Measurements from ENCODE around the gene SLC46A1. TPM values are rescaled to one million over a fixed set of nuclear protein-coding genes. Genes with fewer than 3 reads are reported as not detected.

SLC46A1 gene
- total RNA-seq (2021; fragmentation: NEBNext Ultra II Directional; extraction: Animal tissue kit (Norgen Biotek cat#: 25700)) (7.1 and 8.7 TPM in 2 replicates), polyA plus RNA-seq (2011; rRNA removed) (5.3 and 5.9 TPM in 2 replicates), polyA minus RNA-seq (2011; rRNA and poly(A)+ RNA removed) (7.4 and 10.2 TPM in 2 replicates)
- 3.6 TPM for polyA plus RNA-seq (2011; cell fraction: cytosol; rRNA removed)
- polyA plus RNA-seq (2011; cell fraction: nucleus; rRNA removed): 7.7 TPM
- 5.4 to 7.1 TPM (median 6.5 TPM) in 4 replicates for polyA plus RNA-seq (2012, experiment 1 of 2)
- 6.1 TPM for polyA plus RNA-seq (2012, experiment 2 of 2)
- polyA plus RNA-seq (2013, experiment 1 of 2): 10.0 TPM
- polyA plus RNA-seq (2013, experiment 2 of 2): 9.6 TPM
- 4.5 TPM for polyA minus RNA-seq (2011; cell fraction: cytosol; rRNA and poly(A)+ RNA removed)
- 10.5 TPM for polyA minus RNA-seq (2011; cell fraction: nucleus; rRNA and poly(A)+ RNA removed)
- long read RNA-seq, experiment 1, partial matches to known transcripts: 0 of 2 reads
- long read RNA-seq, experiment 1, other reads (novel, unspliced or antisense): 2 of 2 reads
- long read RNA-seq, experiment 2: 0 reads

DNA sequence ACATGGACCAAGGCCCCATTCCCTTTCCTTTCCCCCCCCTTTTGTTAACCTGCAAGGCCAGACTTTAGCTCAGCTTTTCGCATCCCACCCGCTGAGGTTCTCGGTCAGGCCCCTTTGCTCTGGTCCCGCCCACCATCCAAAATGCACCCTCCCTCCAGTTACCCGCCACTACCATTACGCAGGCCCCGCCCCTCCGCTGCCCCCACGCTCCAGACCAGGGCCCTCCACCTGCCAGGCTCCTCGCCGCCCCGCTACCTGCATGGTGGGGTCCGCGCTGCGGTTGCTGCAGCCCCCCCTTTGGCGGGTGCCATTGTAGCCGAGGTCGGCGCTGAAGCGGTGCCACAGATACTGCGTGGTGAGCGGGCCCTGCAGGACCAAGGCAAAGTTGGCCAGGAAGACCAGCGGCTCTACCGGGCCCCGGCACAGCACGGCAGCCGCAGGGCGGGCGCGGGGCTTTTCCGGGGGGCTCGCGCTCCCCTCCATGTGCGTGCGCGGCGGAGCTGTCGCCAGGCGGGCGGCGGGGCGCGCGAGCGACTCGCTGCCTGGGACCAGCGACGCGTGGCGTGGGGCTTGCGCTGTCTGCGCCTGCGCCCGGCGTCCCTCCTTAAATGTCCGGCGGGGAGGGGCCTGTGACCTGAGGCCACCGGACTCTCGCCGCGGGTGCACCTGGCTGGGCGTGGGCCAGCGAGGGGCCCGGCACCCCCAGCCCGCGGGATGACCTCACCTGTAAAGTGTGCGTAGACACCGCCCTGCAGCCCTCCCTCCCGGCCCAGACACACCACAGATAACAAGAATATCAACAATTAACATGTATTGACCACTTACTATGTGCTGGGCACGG is at the start of gene SLC46A1:
Gene SLC46A1 (minus strand): TSS at position 581 of the 841 bp plus-strand sequence. CDS start 98 bp downstream, at position 483.
- CTCF ChIA-PET (ENCODE audit: partially characterized antibody): interaction anchor here (1.4 to 5.8 kb wide), 9 partner anchors 10 to 148 kb away, joined by 3 to 52 read pairs (median 6); partner anchors contain the start of gene VTN
- Histone ChIP-seq H4K91ac (replicated peaks; ENCODE audit: insufficient read length, low read length) (peak within 1 kb of the TSS; percentile 61), H2BK15ac (ENCODE audit: low read length) (peak within 1 kb of the TSS; percentile 74; the same call in 1 of the 2 replicates), H3K9ac (replicated peaks in 1 of 4; ENCODE audit: extremely low read depth in 1 of 4, low read depth in 3 of 4, low read length in 3 of 4) (peak within 1 kb of the TSS in 3 of 4 experiments; percentile 22 to 56 (median 34); a peak in 3 of 7 replicates), H2BK12ac (ENCODE audit: low read depth, low read length) (peak within 1 kb of the TSS; percentile 84; the same call in 1 of the 2 replicates), H2BK20ac (ENCODE audit: low read length) (no peak within 1 kb of the TSS; the same call in 1 of the 2 replicates), H3K4me2 (ENCODE audit: insufficient read depth in 1 of 2, low read depth in 2 of 2, low read length in 2 of 2) (peak within 1 kb of the TSS; percentile 78 to 90), H3K27ac (ENCODE audit: low read depth, low read length) (no peak within 1 kb of the TSS; the same call in 1 of the 2 replicates), H4K5ac (ENCODE audit: insufficient read length, low read depth, low read length) (peak within 1 kb of the TSS; percentile 39), H2AK5ac (ENCODE audit: low read depth, low read length) (peak within 1 kb of the TSS; percentile 14; the same call in 1 of the 2 replicates), H4K8ac (ENCODE audit: extremely low read depth, insufficient read depth, low read length) (peak within 1 kb of the TSS; percentile 51), H3K9me3 (ENCODE audit: insufficient read depth in 2 of 2, low read depth in 1 of 2, low read length in 1 of 2) (no peaks in the 10 kb centered on the region), H2BK5ac (ENCODE audit: low read depth, low read length) (peak within 1 kb of the TSS; percentile 49; the same call in 1 of the 2 replicates), H3K27me3 (replicated peaks in 1 of 4; ENCODE audit: control insufficient read depth in 3 of 4, extremely low read depth in 1 of 4, insufficient read depth in 3 of 4, low read length in 3 of 4) (peaks cover 0 to 35% (median 15%) of the 10 kb centered on the region in 4 experiments; a peak in 5 of 7 replicates), H3K79me2 (ENCODE audit: control insufficient read depth in 1 of 2, insufficient read depth in 2 of 2, low read length in 2 of 2) (no peaks in the 10 kb centered on the region; a peak in 1 of 4 replicates), H3K4me1 (replicated peaks in 1 of 4; ENCODE audit: control insufficient read depth in 3 of 4, insufficient read depth in 4 of 4, low read length in 3 of 4) (peaks cover 32 to 64% (median 40%) of the 10 kb centered on the region in 4 experiments), H3K23ac (ENCODE audit: insufficient read length) (no peak within 1 kb of the TSS), H3K79me1 (ENCODE audit: low read depth, low read length) (no peaks in the 10 kb centered on the region; the same call in 1 of the 2 replicates), H4K20me1 (replicated peaks in 1 of 2; ENCODE audit: control insufficient read depth in 1 of 2, insufficient read depth in 2 of 2, low read length in 2 of 2) (no peaks in the 10 kb centered on the region), H3K4me3 (ENCODE audit: extremely low read depth in 1 of 4, insufficient read depth in 2 of 4, low read depth in 3 of 4, low read length in 4 of 4) (peak within 1 kb of the TSS; percentile 51 to 74 (median 60)), H3K4ac (replicated peaks; ENCODE audit: insufficient read length, low read depth, low read length) (no peak within 1 kb of the TSS), H2AFZ (ENCODE audit: low read length) (peak within 1 kb of the TSS; percentile 2; the same call in 1 of the 2 replicates), H2BK120ac (replicated peaks; ENCODE audit: low read depth, low read length) (peak within 1 kb of the TSS; percentile 19), H3K18ac (ENCODE audit: extremely low read depth, low read length) (peak within 1 kb of the TSS; percentile 88), H3K36me3 (ENCODE audit: control insufficient read depth in 2 of 4, insufficient read depth in 4 of 4, low read length in 3 of 4) (no peaks in the 10 kb centered on the region), H3K23me2 (ENCODE audit: low read depth, low read length) (peaks cover 12% of the 10 kb centered on the region; the same call in 1 of the 2 replicates), H3K14ac (ENCODE audit: insufficient read length) (no peak within 1 kb of the TSS), H3K56ac (replicated peaks; ENCODE audit: insufficient read length, low read depth, low read length) (no peak within 1 kb of the TSS)
- 2% methylated on average over 33 of the region's 70 CpGs; no CpG with 5 or more reads in 1 of the 2 experiments for WGBS, 2 experiments (ENCODE audit: extremely low coverage in 1 of 2, insufficient coverage in 1 of 2, insufficient read length in 1 of 2, insufficient replicate concordance in 2 of 2, low coverage in 1 of 2, low lambda C conversion rate in 2 of 2, missing lambda C conversion rate in 1 of 2)
- no peak for FAIRE-seq
- DNase-seq (ENCODE audit: low read depth in 1 of 2, low spot score in 2 of 2): peak in 1 of 2 experiments; percentile 87
- POLR2A ChIA-PET (ENCODE audit: partially characterized antibody): interaction anchor here (1.0 to 12.8 kb wide), 6 partner anchors 9 to 77 kb away, joined by 3 to 135 read pairs (median 6); partner anchors contain the start of gene POLDIP2
- TF ChIP-seq HDAC2 (IDR thresholded peaks at IDR 0.05; ENCODE audit: borderline replicate concordance in 1 of 2, low read depth in 2 of 2, low read length in 2 of 2): 0 out of 4 replicates have a peak, but pooled peaks of 1 of the 2 experiments have one; percentile 39
- TF ChIP-seq JUND (IDR thresholded peaks at IDR 0.05; ENCODE audit: low read length): peak; percentile 4; the same call in 1 of the 2 replicates
- 0 out of 2 replicates have a peak, but pooled peaks have one; percentile 41 for TF ChIP-seq BACH1 (IDR thresholded peaks at IDR 0.05; ENCODE audit: low read length)
- TF ChIP-seq TAF1 (IDR thresholded peaks at IDR 0.05; ENCODE audit: low read depth, low read length): 0 out of 2 replicates have a peak, but pooled peaks have one; percentile 25
- TF ChIP-seq SIN3A (conservative IDR thresholded peaks at IDR 0.05 in 1 of 2, IDR thresholded peaks at IDR 0.05 in 1 of 2; ENCODE audit: low read depth in 1 of 2, low read length in 2 of 2): peak in 1 of 2 experiments; percentile 41; a peak in 1 of 4 replicates
- TF ChIP-seq, protein P1, sequence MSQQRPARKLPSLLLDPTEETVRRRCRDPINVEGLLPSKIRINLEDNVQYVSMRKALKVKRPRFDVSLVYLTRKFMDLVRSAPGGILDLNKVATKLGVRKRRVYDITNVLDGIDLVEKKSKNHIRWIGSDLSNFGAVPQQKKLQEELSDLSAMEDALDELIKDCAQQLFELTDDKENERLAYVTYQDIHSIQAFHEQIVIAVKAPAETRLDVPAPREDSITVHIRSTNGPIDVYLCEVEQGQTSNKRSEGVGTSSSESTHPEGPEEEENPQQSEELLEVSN (IDR thresholded peaks at IDR 0.05): no peak
